ENCODE measurements around the gene GOLIM4. TPM values are rescaled to one million over a fixed set of nuclear protein-coding genes. Genes with fewer than 3 reads are reported as not detected.
"Not testable (repeated sequence)": the region's sequence is repeated elsewhere in the genome, so short reads cannot be mapped to it uniquely, and the experiment has no call there.

The GOLIM4 gene
- total RNA-seq, 4 donors from 2014 or later, result 16.0 to 21.3 (median 20.2) TPM

DNA sequence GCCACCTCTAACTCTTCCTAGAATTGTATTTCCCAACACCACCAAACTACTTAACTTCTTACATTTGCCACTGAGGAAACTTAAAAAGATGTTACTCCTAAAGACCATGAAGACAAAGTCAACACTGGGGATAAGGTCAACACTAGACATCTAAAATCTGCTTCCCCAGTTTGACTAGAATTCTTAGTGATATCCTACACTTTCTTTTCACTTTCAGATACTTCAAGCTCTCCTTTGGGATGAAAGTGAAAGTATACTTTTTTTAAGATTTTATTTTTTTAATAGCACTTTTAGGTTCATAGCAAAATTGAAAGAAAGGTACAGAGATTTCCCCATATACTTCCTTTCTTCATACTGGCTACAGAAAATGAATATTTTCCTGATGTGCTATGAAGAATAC lies 32.6 kb downstream of the GOLIM4 start:
- H3K27ac ChIP-seq, result no peak overlapping the region
- no peak for DNase-seq (ENCODE audit: low spot score in 2 of 2)
- no peak overlapping the region for H3K4me3 ChIP-seq
- no peaks in the 10 kb centered on the region for H3K27me3 ChIP-seq
- H3K9me3 ChIP-seq, result no peaks in the 10 kb centered on the region
- TF ChIP-seq POLR2AphosphoS5 (IDR thresholded peaks at IDR 0.05) (no peak), EP300 (IDR thresholded peaks at IDR 0.05) (no peak)
- H3K36me3 ChIP-seq, result no peaks in the 10 kb centered on the region
- peaks cover 8% of the 10 kb centered on the region for H3K4me1 ChIP-seq

DNA sequence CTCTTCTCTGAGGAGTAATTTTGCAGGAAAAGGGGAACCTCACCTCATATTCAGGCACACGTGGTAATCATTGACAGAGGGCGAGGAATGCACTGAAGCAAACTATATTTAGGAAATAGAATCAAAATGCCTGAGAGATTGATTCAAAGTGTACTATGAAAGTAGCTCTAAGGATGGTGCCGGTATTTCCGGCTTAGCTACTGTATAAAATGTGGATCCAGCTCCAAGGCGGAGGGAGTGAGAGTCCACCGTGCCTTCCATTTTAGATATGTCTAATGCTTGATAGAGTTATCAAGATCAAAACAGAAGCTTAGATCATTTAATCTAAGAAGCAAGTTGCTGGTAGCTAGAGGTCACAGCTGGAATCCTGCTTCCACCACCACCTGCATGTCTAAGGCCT lies 33.0 kb downstream of the GOLIM4 start:
- DNase-seq (ENCODE audit: low spot score in 2 of 2), result no peak
- 87% methylated on average over 6 of the region's 6 CpGs for whole genome bisulfite sequencing
- H3K4me1 ChIP-seq, result peaks cover 9% of the 10 kb centered on the region

DNA sequence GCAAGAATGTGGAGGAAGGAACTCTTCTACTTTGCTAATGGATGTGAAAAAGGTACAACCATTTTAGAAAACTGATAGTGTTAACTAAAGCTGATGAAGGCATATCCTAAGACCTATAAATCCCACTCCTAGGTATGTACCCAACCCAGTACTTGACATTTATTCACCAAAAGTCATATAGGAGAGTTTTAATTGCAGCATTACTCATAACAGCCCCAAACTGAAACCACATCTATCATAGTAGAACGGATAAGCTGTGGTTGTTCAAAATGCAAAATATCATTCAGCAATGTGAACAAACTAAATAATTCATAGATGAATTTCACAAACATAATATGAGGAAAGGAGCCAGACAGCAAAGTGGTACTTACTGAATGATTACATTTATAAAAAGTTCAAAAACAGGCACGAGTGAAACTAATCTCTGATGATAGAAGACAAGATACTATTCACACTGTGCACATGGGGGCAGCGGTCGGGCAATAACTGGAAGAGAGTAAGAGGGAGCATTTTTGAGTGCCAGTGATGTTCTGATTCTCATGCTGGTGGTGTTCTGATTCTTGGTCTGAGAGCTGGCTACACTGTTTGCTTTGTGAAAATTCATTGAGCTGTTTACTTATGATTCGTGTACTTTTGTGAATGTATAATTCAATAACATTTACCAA lies 34.3 kb downstream of the GOLIM4 start:
- no peaks in the 10 kb centered on the region for H3K36me3 ChIP-seq
- no peak overlapping the region for H3K27ac ChIP-seq
- H3K9me3 ChIP-seq, result no peaks in the 10 kb centered on the region
- H3K4me1 ChIP-seq, result peaks cover 9% of the 10 kb centered on the region
- TF ChIP-seq POLR2A (IDR thresholded peaks at IDR 0.05) (no peak), EP300 (IDR thresholded peaks at IDR 0.05) (no peak), POLR2AphosphoS5 (IDR thresholded peaks at IDR 0.05) (no peak)
- TF ChIP-seq, protein P1, sequence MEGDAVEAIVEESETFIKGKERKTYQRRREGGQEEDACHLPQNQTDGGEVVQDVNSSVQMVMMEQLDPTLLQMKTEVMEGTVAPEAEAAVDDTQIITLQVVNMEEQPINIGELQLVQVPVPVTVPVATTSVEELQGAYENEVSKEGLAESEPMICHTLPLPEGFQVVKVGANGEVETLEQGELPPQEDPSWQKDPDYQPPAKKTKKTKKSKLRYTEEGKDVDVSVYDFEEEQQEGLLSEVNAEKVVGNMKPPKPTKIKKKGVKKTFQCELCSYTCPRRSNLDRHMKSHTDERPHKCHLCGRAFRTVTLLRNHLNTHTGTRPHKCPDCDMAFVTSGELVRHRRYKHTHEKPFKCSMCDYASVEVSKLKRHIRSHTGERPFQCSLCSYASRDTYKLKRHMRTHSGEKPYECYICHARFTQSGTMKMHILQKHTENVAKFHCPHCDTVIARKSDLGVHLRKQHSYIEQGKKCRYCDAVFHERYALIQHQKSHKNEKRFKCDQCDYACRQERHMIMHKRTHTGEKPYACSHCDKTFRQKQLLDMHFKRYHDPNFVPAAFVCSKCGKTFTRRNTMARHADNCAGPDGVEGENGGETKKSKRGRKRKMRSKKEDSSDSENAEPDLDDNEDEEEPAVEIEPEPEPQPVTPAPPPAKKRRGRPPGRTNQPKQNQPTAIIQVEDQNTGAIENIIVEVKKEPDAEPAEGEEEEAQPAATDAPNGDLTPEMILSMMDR (IDR thresholded peaks at IDR 0.05), result no peak
- no peaks in the 10 kb centered on the region for H3K27me3 ChIP-seq
- H3K4me3 ChIP-seq, result no peak overlapping the region
- 85% methylated on average over 5 of the region's 5 CpGs for WGBS
- DNase-seq (ENCODE audit: low spot score in 2 of 2), result no peak

More for the DNA sequence above, 33.0 kb downstream of the GOLIM4 start:
- Histone ChIP-seq H3K4me3 (no peak overlapping the region), H3K27me3 (no peaks in the 10 kb centered on the region), H3K36me3 (no peaks in the 10 kb centered on the region), H3K9me3 (no peaks in the 10 kb centered on the region), H3K27ac (no peak overlapping the region)
- no peak for TF ChIP-seq EP300 (IDR thresholded peaks at IDR 0.05)
- TF ChIP-seq POLR2AphosphoS5 (IDR thresholded peaks at IDR 0.05), result no peak
- TF ChIP-seq POLR2A (IDR thresholded peaks at IDR 0.05), result no peak
- TF ChIP-seq, protein P1 (IDR thresholded peaks at IDR 0.05), result no peak

DNA sequence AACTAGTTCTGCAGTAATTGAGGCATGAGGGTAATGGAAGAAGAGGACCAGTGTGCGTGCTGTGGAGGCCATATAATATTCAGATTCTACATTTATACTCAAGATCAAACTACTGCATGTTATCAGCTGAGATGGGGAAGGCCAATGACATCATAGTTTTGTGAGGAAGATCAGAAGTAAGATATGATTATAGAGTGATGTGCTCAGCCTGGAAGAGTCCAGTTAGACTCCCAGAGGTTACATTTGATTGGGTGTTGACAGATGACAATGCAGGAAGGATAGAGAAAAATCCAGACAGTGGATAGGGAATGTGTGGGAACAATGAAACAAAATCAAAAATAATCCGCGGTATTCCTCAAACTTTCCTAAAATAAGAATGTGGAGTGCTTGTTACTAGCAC lies 35.4 kb downstream of the GOLIM4 start:
- WGBS, result 93% methylated on average over 3 of the region's 3 CpGs

DNA sequence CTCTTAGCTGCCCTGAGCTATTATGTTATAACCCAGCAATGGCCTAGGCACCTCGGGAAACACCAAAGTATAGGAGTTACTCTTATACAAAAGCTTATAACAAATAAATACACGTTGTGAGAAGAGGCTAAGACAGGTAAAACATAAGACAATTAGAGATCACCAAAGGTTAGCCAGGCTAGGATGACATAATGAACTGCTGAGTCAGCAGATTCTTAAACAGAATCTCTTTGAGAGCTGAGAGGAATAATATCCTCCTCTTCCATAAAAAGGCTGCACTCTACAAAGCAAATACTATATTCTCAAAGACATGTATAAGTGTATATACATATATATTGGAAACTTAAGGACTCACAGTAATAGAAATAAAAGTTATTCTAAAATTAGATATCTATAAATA lies 37.2 kb downstream of the GOLIM4 start:
- Histone ChIP-seq H3K4me3 (no peak overlapping the region), H3K36me3 (no peaks in the 10 kb centered on the region), H3K9me3 (no peaks in the 10 kb centered on the region), H3K27ac (no peak overlapping the region), H3K4me1 (peaks cover 9% of the 10 kb centered on the region), H3K27me3 (no peaks in the 10 kb centered on the region)
- TF ChIP-seq, protein P1 (IDR thresholded peaks at IDR 0.05), result no peak
- TF ChIP-seq EP300 (IDR thresholded peaks at IDR 0.05) (no peak), POLR2A (IDR thresholded peaks at IDR 0.05) (no peak), POLR2AphosphoS5 (IDR thresholded peaks at IDR 0.05) (no peak)
- no peak for DNase-seq (ENCODE audit: low spot score in 2 of 2)
- WGBS, result 64% methylated on average over 2 of the region's 2 CpGs

More for the DNA sequence above, 35.4 kb downstream of the GOLIM4 start:
- Histone ChIP-seq H3K27ac (no peak overlapping the region), H3K9me3 (no peaks in the 10 kb centered on the region), H3K4me3 (no peak overlapping the region), H3K27me3 (no peaks in the 10 kb centered on the region), H3K36me3 (no peaks in the 10 kb centered on the region), H3K4me1 (peaks cover 9% of the 10 kb centered on the region)
- TF ChIP-seq POLR2A (IDR thresholded peaks at IDR 0.05) (no peak), POLR2AphosphoS5 (IDR thresholded peaks at IDR 0.05) (no peak), EP300 (IDR thresholded peaks at IDR 0.05) (no peak)
- TF ChIP-seq, protein P1 (IDR thresholded peaks at IDR 0.05), result no peak
- no peak for DNase-seq (ENCODE audit: low spot score in 2 of 2)

DNA sequence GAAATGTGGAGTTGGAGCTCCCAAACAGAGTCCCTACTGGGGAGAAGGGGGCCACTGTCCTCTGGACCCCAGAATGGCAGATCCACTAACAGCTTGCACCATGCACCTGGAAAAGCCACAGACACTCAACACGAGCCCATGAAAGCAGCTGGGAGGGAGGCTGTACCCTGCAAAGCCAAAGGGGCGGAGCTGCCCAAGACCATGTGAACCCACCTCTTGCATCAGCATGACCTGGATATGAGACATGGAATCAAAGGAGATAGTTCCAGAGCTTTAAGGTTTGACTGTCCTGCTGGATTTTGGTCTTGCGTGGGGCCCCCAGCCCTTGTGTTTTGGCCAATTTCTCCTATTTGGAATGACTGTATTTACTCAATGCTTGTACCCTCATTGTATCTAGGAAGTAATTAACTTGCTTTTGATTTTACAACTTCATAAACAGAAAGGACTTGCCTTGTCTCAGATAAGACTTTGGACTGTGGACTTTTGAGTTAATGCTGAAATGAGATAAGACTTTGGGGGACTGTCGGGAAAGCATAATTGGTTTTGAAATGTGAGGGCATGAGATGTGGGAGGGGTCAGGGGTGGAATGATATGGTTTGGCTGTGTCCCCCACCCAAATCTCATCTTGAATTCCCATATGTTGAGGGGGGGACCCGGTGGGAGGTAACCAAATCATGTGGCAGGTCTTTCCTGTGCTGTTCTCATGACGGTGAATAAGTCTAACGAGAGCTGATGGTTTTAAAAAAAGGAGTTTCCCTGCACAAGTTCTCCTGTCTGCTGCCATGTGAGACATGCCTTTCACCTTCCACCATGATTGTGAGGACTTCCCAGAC lies 39.1 kb downstream of the GOLIM4 start:
- not testable (repeated sequence) for H3K27me3 ChIP-seq; DNase-seq (ENCODE audit: low spot score in 2 of 2); H3K27ac ChIP-seq; H3K4me3 ChIP-seq; H3K9me3 ChIP-seq; H3K36me3 ChIP-seq
- 94% methylated on average over 7 of the region's 7 CpGs for WGBS
- H3K4me1 ChIP-seq, result peaks cover 15% of the 10 kb centered on the region
